BJ (cell line): ENCODE results near the gene MVP. TPM values are rescaled to one million over a fixed set of nuclear protein-coding genes. Genes with fewer than 3 reads are reported as not detected.

Experiments
- CTCF ChIA-PET: fragments of 350-600 bp; formaldehyde crosslinking; extraction: SDS; loops from one replicate; lab custom pipeline; 2021; ENCODE audit warnings: antibody characterized with exemption, inconsistent platforms; lab: Yijun Ruan, JAX
- POLR2A ChIA-PET: fragments of 300-600 bp; sonication (Branson Sonifier 250); formaldehyde crosslinking; extraction: SDS; loops from one replicate; lab custom pipeline; 2021; ENCODE audit warnings: antibody characterized with exemption; lab: Charles Lee
- DNase-seq: peaks from one replicate; pipeline ENCODE4 v3.0.0-alpha.2; 2011; ENCODE audit warnings: low read depth
- H3K27me3 ChIP-seq: 2 replicates; pipeline ENCODE4 v1.6.0; 2011; ENCODE audit warnings: low read length; ENCODE audit not compliant: control insufficient read depth, insufficient read depth
- H3K36me3 ChIP-seq: 2 replicates; pipeline ENCODE4 v1.5.1; 2011; ENCODE audit warnings: low read length; ENCODE audit not compliant: control insufficient read depth, insufficient read depth
- H3K4me3 ChIP-seq: 2 replicates; pipeline ENCODE4 v1.5.1; 2011; ENCODE audit warnings: low read depth, mild to moderate bottlenecking, control low read depth, low read length
- polyA plus RNA-seq: library from polyadenylated mRNA; depleted of rRNA; stranded (reverse); fragments of >200 nt; gene quantifications from 2 replicates; pipeline ENCODE4 v1.2.3, GENCODE V29; 2011
- TF ChIP-seq, protein P1 (sequence below): IDR thresholded peaks from 2 replicates; pipeline ENCODE4 v1.5.1; 2011; ENCODE audit warnings: low read depth, mild to moderate bottlenecking, control low read depth, inconsistent platforms, low read length, moderate library complexity; ENCODE audit not compliant: insufficient read depth

MVP gene
- polyA plus RNA-seq, 1 experiment, result 368 TPM

DNA sequence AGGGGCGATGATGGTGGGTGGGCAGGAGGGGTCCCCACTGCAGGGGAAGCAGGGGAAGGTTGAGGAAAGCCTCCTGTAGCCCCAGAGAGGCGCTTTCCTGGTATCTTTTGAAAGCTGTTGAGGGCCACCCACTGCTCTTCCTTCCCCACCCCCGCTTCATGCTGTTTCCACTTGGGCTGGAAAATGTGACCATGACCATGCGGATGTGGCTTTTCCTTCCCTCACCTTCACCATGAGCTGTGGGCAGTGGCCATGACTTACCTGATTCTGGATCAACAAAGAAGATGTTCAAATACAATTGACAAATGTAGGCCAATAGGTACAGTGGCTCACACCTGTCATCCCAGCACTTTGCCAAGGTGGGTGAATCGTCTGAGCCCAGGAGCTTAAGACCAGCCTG lies 13.8 kb downstream of the MVP start:
- H3K4me3 ChIP-seq, result no peak overlapping the region
- no peak for DNase-seq
- TF ChIP-seq, protein P1, sequence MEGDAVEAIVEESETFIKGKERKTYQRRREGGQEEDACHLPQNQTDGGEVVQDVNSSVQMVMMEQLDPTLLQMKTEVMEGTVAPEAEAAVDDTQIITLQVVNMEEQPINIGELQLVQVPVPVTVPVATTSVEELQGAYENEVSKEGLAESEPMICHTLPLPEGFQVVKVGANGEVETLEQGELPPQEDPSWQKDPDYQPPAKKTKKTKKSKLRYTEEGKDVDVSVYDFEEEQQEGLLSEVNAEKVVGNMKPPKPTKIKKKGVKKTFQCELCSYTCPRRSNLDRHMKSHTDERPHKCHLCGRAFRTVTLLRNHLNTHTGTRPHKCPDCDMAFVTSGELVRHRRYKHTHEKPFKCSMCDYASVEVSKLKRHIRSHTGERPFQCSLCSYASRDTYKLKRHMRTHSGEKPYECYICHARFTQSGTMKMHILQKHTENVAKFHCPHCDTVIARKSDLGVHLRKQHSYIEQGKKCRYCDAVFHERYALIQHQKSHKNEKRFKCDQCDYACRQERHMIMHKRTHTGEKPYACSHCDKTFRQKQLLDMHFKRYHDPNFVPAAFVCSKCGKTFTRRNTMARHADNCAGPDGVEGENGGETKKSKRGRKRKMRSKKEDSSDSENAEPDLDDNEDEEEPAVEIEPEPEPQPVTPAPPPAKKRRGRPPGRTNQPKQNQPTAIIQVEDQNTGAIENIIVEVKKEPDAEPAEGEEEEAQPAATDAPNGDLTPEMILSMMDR, result no peak
- no peaks in the 10 kb centered on the region for H3K27me3 ChIP-seq
- peaks cover 45% of the 10 kb centered on the region for H3K36me3 ChIP-seq
- CTCF ChIA-PET, result interaction anchor here (0.5 to 4.8 kb wide), 2 partner anchors 14 to 59 kb away, joined by 3 to 16 read pairs; no protein-coding TSS in a partner anchor
- POLR2A ChIA-PET, result interaction anchor here (0.6 to 0.7 kb wide), 2 partner anchors 34 to 1241 kb away, joined by 5 to 8 read pairs; no protein-coding TSS in a partner anchor

DNA sequence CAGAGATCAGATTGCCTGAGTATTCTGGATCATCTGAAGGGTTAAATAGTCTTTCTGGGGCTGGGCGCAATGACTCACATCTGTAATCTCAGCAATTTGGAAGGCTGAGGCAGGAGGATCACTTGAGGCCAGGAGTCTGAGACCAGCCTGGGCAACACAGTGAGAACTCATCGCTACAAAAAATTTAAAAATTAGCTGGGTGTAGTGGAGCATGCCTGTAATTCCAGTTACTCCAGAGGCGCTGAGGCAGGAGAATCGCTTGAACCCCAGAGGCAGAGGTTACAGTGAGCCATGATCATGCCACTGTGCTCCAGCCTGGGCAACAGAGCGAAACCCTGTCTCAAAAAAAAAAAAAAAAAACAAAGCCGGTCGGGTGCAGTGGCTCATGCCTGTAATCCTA lies 15.7 kb downstream of the MVP start:
- peaks cover 41% of the 10 kb centered on the region for H3K36me3 ChIP-seq
- ChIA-PET POLR2A (no interaction called here), CTCF (interaction anchor here (0.6 to 4.8 kb wide), 2 partner anchors 10 to 12 kb away, joined by 3 to 16 read pairs; no protein-coding TSS in a partner anchor)
- H3K27me3 ChIP-seq, result no peaks in the 10 kb centered on the region
- TF ChIP-seq, protein P1, result no peak
- H3K4me3 ChIP-seq, result no peak overlapping the region
- no peak for DNase-seq

DNA sequence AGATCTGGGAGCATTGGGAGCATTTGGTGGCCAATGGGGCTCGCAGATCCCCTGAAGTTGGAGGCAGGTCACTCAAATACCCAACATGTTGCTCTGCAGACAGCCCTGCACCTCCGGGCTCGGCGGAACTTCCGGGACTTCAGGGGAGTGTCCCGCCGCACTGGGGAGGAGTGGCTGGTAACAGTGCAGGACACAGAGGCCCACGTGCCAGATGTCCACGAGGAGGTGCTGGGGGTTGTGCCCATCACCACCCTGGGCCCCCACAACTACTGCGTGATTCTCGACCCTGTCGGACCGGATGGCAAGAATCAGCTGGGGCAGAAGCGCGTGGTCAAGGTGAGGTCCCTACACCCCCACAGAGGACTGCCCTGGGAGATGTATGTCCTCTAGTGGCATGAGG lies 16.4 kb downstream of the MVP start:
- no peak for DNase-seq
- H3K36me3 ChIP-seq, result peaks cover 42% of the 10 kb centered on the region
- CTCF ChIA-PET, result interaction anchor here (0.6 to 4.8 kb wide), 2 partner anchors 11 to 12 kb away, joined by 3 to 16 read pairs; no protein-coding TSS in a partner anchor
- no peak overlapping the region for H3K4me3 ChIP-seq
- H3K27me3 ChIP-seq, result no peaks in the 10 kb centered on the region
- POLR2A ChIA-PET, result no interaction called here
- TF ChIP-seq, protein P1, result no peak

DNA sequence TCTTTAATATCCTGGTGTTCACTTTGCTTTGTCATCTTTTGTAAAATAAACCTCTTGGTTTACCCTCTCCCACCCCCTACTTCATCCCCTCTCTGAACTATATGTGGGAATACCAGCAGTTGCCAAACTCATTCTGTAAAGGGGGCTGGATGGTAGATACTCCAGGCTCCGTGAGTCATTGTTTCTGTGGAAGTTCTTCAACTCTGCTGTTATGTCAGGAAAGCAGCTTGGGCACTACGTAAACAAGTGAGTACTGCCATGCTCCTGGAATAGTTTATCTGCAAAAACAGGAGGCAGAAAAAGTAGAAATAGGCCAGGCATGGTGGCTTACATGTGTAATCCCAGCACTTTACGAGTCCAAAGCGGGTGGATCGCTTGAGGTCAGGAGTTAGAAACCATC lies 17.6 kb downstream of the MVP start:
- POLR2A ChIA-PET, result interaction anchor here (0.7 kb wide), 1 partner anchor 15 kb away, joined by 3 read pairs; no protein-coding TSS in a partner anchor
- H3K36me3 ChIP-seq, result peaks cover 48% of the 10 kb centered on the region
- H3K27me3 ChIP-seq, result no peaks in the 10 kb centered on the region
- H3K4me3 ChIP-seq, result no peak overlapping the region
- no peak for DNase-seq
- CTCF ChIA-PET, result interaction anchor here (1.3 kb wide), 1 partner anchor 10 kb away, joined by 13 read pairs; no protein-coding TSS in a partner anchor
- TF ChIP-seq, protein P1, result no peak

DNA sequence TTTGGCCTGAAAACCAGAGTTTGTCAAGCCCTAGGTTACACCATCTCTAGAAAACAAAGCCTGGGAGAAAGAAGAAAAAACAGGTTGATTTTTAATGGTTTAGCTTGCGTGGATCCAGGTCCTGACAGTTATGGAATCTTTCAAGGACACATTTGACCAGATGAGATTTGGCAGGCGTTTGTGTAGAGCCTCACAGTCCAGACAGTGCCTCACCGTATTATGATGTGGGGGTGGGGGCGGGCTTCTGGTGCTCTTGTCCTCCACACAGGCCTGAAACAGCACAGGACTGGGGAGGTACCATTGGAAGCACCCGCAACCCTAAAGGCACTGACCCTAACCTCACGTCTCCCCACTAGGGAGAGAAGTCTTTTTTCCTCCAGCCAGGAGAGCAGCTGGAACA lies 19.6 kb downstream of the MVP start:
- Histone ChIP-seq H3K36me3 (peaks cover 45% of the 10 kb centered on the region), H3K4me3 (no peak overlapping the region), H3K27me3 (no peaks in the 10 kb centered on the region)
- ChIA-PET POLR2A (no interaction called here), CTCF (interaction anchor here (1.2 kb wide), 1 partner anchor 24 kb away, joined by 3 read pairs; the partner anchor contains the start of gene PAGR1)
- no peak for DNase-seq
- TF ChIP-seq, protein P1, result no peak
